HCT116 (cell line): ENCODE results near the gene ELN. TPM values are rescaled to one million over a fixed set of nuclear protein-coding genes. Genes with fewer than 3 reads are reported as not detected.

Experiments
- ATAC-seq: fragments of 200-7000 bp; cut with Tn5 transposase; 2 replicates; pipeline ENCODE4 v1.9.1; 2020; ENCODE audit warnings: mild to moderate bottlenecking, moderate library complexity
- BruUV-seq: library from RNA; stranded (reverse); fragments of 400-500 nt; replicated peaks from 2 replicates; lab custom pipeline; 2021; lab: Mats Ljungman, UMichigan
- CTCF ChIA-PET: fragments of 300-600 bp; sonication (Branson Sonifier 250); formaldehyde crosslinking; loops from one replicate; lab custom pipeline; 2021; ENCODE audit warnings: antibody characterized with exemption; lab: Charles Lee
- POLR2A ChIA-PET: fragments of 300-600, 350-600 bp; sonication (Branson Sonifier 250); formaldehyde crosslinking; loops from one replicate; lab custom pipeline; 2021; ENCODE audit warnings: antibody characterized with exemption; lab: Charles Lee
- RAD21 ChIA-PET, 2 experiments: fragments of 300-600 bp; sonication (Branson Sonifier 250); formaldehyde crosslinking; loops; one replicate each; lab custom pipeline; 2023; ENCODE audit warnings: low total read pairs in 2 of 2; ENCODE audit not compliant: uncharacterized antibody in 2 of 2, unreplicated experiment in 2 of 2, low non-redundant PET in 1 of 2; lab: Charles Lee
- DNase-seq: peaks from one replicate; pipeline ENCODE4 v3.0.0-alpha.2; 2010; ENCODE audit warnings: low read depth, low spot score
- H2AFZ ChIP-seq: fragments of 200-600 bp; shearing (Covaris generic), sonication (generic); 2 replicates; pipeline ENCODE4 v1.6.1; 2017; ENCODE audit warnings: low read depth, mixed run types, mixed read lengths, antibody characterized with exemption, low read length; ENCODE audit not compliant: poor library complexity, severe bottlenecking
- H3K27ac ChIP-seq: 2 replicates; pipeline ENCODE4 v1.5.1; 2012; ENCODE audit warnings: low read depth, low read length
- H3K27me3 ChIP-seq: fragments of 200-600 bp; sonication (generic); 2 replicates; pipeline ENCODE4 v1.6.1; 2016; ENCODE audit warnings: mixed run types, low read length, mixed read lengths; ENCODE audit not compliant: insufficient read depth
- H3K36me3 ChIP-seq, 2 experiments: fragments of 200-500 bp in 1 of 2; fragments of 200-600 bp in 1 of 2; sonication (Bioruptor generic) in 1 of 2; sonication (generic) in 1 of 2; 2 replicates each; pipeline versions ENCODE4 v1.5.1 to v1.6.1; 2014 to 2016; ENCODE audit warnings: low read length in 2 of 2, inconsistent platforms in 1 of 2, mixed read lengths in 1 of 2, mixed run types in 1 of 2; ENCODE audit not compliant: insufficient read depth in 2 of 2, control insufficient read depth in 1 of 2
- H3K4me1 ChIP-seq, 2 experiments: fragments of 200-600 bp in 1 of 2; sonication (generic) in 1 of 2; 2 replicates each; pipeline versions ENCODE4 v1.5.1 to v1.6.1; 2012 to 2017; ENCODE audit warnings: low read length in 2 of 2, inconsistent platforms in 1 of 2, mild to moderate bottlenecking in 1 of 2, mixed read lengths in 1 of 2, mixed run types in 1 of 2, moderate library complexity in 1 of 2; ENCODE audit not compliant: insufficient read depth in 2 of 2, control insufficient read depth in 1 of 2
- H3K4me2 ChIP-seq: fragments of 200-600 bp; sonication (generic); 2 replicates; pipeline ENCODE4 v1.6.1; 2017; ENCODE audit warnings: mixed run types, low read length, mixed read lengths
- H3K4me3 ChIP-seq, 2 experiments: fragments of 200-600 bp in 1 of 2; sonication (generic) in 1 of 2; replicated peaks in 1 of 2; 2 replicates each; pipeline ENCODE4 v1.5.1; 2011 to 2016; ENCODE audit warnings: low read length in 2 of 2, control low read depth in 1 of 2, low read depth in 1 of 2, mild to moderate bottlenecking in 1 of 2, mixed read lengths in 1 of 2, mixed run types in 1 of 2
- H3K79me2 ChIP-seq: fragments of 200-600 bp; sonication (generic); 2 replicates; pipeline ENCODE4 v1.6.1; 2017; ENCODE audit warnings: mild to moderate bottlenecking, mixed run types, low read length, moderate library complexity, mixed read lengths; ENCODE audit not compliant: insufficient read depth
- H3K9ac ChIP-seq: fragments of 200-600 bp; sonication (generic); 2 replicates; pipeline ENCODE4 v1.6.1; 2016; ENCODE audit warnings: low read length, mixed read lengths
- H3K9me2 ChIP-seq: fragments of 200-600 bp; sonication (generic), shearing (Covaris generic); 2 replicates; pipeline ENCODE4 v1.6.1; 2017; ENCODE audit warnings: mixed run types, mild to moderate bottlenecking, moderate library complexity; ENCODE audit not compliant: insufficient read depth
- H3K9me3 ChIP-seq, 2 experiments: fragments of 200-500 bp in 1 of 2; fragments of 200-600 bp in 1 of 2; sonication (Bioruptor generic) in 1 of 2; sonication (generic) in 1 of 2; 2 replicates each; pipeline ENCODE4 v1.6.1; 2014 to 2017; ENCODE audit warnings: low read length in 2 of 2, mixed read lengths in 2 of 2, inconsistent platforms in 1 of 2, low read depth in 1 of 2, mild to moderate bottlenecking in 1 of 2, mixed run types in 1 of 2, moderate library complexity in 1 of 2; ENCODE audit not compliant: control insufficient read depth in 1 of 2, insufficient read depth in 1 of 2
- H4K20me1 ChIP-seq: fragments of 200-600 bp; sonication (generic), shearing (Covaris generic); 2 replicates; pipeline ENCODE4 v1.6.1; 2017; ENCODE audit warnings: mixed run types, mild to moderate bottlenecking, moderate library complexity; ENCODE audit not compliant: insufficient read depth
- EGR1 ChIP-seq: IDR thresholded peaks from 2 replicates; pipeline ENCODE4 v1.6.1; 2012; ENCODE audit warnings: low read depth
- EZH2phosphoT487 ChIP-seq: fragments of 200-600 bp; IDR thresholded peaks from 2 replicates; pipeline ENCODE4 v1.6.1; 2018; ENCODE audit warnings: antibody characterized with exemption, borderline replicate concordance
- JUND ChIP-seq: IDR thresholded peaks from 2 replicates; pipeline ENCODE4 v1.6.1; 2012
- POLR2A ChIP-seq: IDR thresholded peaks from 2 replicates; pipeline ENCODE4 v1.7.0; 2011; ENCODE audit warnings: borderline replicate concordance; ENCODE audit not compliant: insufficient read depth, insufficient read length; ENCODE audit errors: extremely low read depth
- POLR2AphosphoS5 ChIP-seq: IDR thresholded peaks from 2 replicates; pipeline ENCODE4 v1.6.1; 2011; ENCODE audit warnings: mild to moderate bottlenecking, low read depth, low read length, moderate library complexity
- RAD21 ChIP-seq: IDR thresholded peaks from 2 replicates; pipeline ENCODE4 v1.6.1; 2012; ENCODE audit warnings: low read depth, mild to moderate bottlenecking
- SP1 ChIP-seq: IDR thresholded peaks from 2 replicates; pipeline ENCODE4 v1.6.1; 2012; ENCODE audit warnings: low read depth
- ZFX ChIP-seq: fragments of 450-650 bp; IDR thresholded peaks from 2 replicates; pipeline ENCODE4 v1.6.1; 2017
- ZNF274 ChIP-seq: fragments of 200-500 bp; sonication (Bioruptor generic); IDR thresholded peaks from 2 replicates; pipeline ENCODE4 v1.6.1; 2014; ENCODE audit warnings: mild to moderate bottlenecking, low read depth, low read length, inconsistent platforms
- intact Hi-C: fragments of 100-400 bp; cut with micrococcal nuclease; formaldehyde crosslinking; loops from 2 replicates; pipeline ENCODE4 v1.10.0; 2022
- total RNA-seq: library from RNA; stranded (reverse); gene quantifications from one replicate; pipeline ENCODE4 v1.2.1, GENCODE V29; 2021; ENCODE audit not compliant: unreplicated experiment
- TF ChIP-seq, protein P1 (sequence below): IDR thresholded peaks from 2 replicates; pipeline ENCODE4 v1.6.1; 2011; ENCODE audit warnings: mild to moderate bottlenecking, low read length, moderate library complexity; ENCODE audit not compliant: insufficient replicate concordance; ENCODE audit errors: extremely low read depth
- TF ChIP-seq, protein P2 (sequence below): IDR thresholded peaks from 2 replicates; pipeline ENCODE4 v1.6.1; 2012; ENCODE audit warnings: low read depth
- TF ChIP-seq, protein P3 (sequence below): IDR thresholded peaks from 2 replicates; pipeline ENCODE4 v1.6.1; 2012

Gene ELN
- total RNA-seq, 1 experiment from 2014 or later: 0.17 TPM

DNA sequence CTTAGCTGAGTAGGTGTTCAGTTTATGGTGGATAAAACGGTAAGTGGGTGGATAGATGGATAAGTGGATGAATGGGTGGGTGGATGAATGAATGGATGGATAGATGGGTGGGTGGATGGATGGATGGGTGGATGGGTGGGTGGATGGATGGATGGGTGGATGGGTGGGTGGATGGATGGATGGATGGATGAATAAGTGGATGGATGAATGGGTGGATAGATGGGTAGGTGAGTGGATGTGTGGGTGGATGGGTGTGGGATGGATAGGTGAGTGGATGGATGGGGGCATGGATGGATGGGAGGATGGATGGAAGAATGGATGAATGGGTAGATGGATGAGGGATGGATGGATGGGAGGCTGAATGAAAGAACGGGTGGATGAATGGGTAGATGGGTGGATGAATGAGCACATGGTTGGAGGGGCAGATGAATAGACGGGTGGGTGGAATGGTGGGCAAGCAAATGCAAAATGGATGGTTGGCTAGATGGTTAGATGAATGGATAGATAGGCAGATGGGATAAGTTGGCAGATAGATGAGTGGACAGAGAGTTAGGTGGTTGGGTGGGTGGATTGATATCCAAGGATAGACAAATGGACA, 25.7 kb downstream of the ELN start:
- no peak overlapping the region for H2AFZ ChIP-seq
- H3K9me2 ChIP-seq: no peaks in the 10 kb centered on the region
- H3K27me3 ChIP-seq: peaks cover 6% of the 10 kb centered on the region
- ChIA-PET RAD21 (no interaction called here), POLR2A (interaction anchor here (0.6 kb wide), 1 partner anchor 211 kb away, joined by 4 read pairs; no protein-coding TSS in a partner anchor)
- no peak overlapping the region for H3K4me2 ChIP-seq
- H3K4me1 ChIP-seq: peaks cover 2 to 7% of the 10 kb centered on the region in 2 experiments; a peak in 2 of 4 replicates
- no peak overlapping the region for H3K27ac ChIP-seq
- no peaks in the 10 kb centered on the region for H4K20me1 ChIP-seq
- H3K9ac ChIP-seq: no peak overlapping the region
- TF ChIP-seq POLR2A (no peak), POLR2AphosphoS5 (no peak), JUND (no peak), ZNF274 (no peak), SP1 (no peak), EZH2phosphoT487 (no peak), ZFX (no peak), RAD21 (no peak), EGR1 (no peak)
- TF ChIP-seq, protein P1, sequence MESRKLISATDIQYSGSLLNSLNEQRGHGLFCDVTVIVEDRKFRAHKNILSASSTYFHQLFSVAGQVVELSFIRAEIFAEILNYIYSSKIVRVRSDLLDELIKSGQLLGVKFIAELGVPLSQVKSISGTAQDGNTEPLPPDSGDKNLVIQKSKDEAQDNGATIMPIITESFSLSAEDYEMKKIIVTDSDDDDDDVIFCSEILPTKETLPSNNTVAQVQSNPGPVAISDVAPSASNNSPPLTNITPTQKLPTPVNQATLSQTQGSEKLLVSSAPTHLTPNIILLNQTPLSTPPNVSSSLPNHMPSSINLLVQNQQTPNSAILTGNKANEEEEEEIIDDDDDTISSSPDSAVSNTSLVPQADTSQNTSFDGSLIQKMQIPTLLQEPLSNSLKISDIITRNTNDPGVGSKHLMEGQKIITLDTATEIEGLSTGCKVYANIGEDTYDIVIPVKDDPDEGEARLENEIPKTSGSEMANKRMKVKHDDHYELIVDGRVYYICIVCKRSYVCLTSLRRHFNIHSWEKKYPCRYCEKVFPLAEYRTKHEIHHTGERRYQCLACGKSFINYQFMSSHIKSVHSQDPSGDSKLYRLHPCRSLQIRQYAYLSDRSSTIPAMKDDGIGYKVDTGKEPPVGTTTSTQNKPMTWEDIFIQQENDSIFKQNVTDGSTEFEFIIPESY: no peak
- TF ChIP-seq, protein P2, sequence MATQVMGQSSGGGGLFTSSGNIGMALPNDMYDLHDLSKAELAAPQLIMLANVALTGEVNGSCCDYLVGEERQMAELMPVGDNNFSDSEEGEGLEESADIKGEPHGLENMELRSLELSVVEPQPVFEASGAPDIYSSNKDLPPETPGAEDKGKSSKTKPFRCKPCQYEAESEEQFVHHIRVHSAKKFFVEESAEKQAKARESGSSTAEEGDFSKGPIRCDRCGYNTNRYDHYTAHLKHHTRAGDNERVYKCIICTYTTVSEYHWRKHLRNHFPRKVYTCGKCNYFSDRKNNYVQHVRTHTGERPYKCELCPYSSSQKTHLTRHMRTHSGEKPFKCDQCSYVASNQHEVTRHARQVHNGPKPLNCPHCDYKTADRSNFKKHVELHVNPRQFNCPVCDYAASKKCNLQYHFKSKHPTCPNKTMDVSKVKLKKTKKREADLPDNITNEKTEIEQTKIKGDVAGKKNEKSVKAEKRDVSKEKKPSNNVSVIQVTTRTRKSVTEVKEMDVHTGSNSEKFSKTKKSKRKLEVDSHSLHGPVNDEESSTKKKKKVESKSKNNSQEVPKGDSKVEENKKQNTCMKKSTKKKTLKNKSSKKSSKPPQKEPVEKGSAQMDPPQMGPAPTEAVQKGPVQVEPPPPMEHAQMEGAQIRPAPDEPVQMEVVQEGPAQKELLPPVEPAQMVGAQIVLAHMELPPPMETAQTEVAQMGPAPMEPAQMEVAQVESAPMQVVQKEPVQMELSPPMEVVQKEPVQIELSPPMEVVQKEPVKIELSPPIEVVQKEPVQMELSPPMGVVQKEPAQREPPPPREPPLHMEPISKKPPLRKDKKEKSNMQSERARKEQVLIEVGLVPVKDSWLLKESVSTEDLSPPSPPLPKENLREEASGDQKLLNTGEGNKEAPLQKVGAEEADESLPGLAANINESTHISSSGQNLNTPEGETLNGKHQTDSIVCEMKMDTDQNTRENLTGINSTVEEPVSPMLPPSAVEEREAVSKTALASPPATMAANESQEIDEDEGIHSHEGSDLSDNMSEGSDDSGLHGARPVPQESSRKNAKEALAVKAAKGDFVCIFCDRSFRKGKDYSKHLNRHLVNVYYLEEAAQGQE: no peak
- TF ChIP-seq, protein P3, sequence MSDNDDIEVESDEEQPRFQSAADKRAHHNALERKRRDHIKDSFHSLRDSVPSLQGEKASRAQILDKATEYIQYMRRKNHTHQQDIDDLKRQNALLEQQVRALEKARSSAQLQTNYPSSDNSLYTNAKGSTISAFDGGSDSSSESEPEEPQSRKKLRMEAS: no peak
- TF ChIP-seq, all 23 proteins: peak for 0
- H3K9me3 ChIP-seq: no peaks in the 10 kb centered on the region
- H3K79me2 ChIP-seq: no peaks in the 10 kb centered on the region
- BruUV-seq: no TSS peak
- CTCF ChIA-PET: interaction anchor here (2.6 kb wide), 1 partner anchor 152 kb away, joined by 6 read pairs; no protein-coding TSS in a partner anchor
- no peaks in the 10 kb centered on the region for H3K36me3 ChIP-seq
- ATAC-seq (no peak), DNase-seq (no peak)
- no peak overlapping the region for H3K4me3 ChIP-seq
- intact Hi-C loops: loop anchor here (5.0 kb wide), 2 partner anchors 149 to 339 kb away; no protein-coding TSS in a partner anchor
